Lower leg skin (tissue), 3 donors: Measurements from ENCODE around the gene FLT3.

Experiments
- CTCF ChIP-seq, 3 donors: fragments of 450-650 bp; IDR thresholded peaks; one replicate each; pipeline ENCODE4 v1.5.1; 2016; ENCODE audit warnings: antibody characterized with exemption in 3 of 3, mild to moderate bottlenecking in 3 of 3, moderate library complexity in 2 of 3
- POLR2A ChIP-seq, 2 donors: fragments of 450-650 bp; IDR thresholded peaks; one replicate each; pipeline ENCODE4 v1.6.1; 2016 to 2017; ENCODE audit warnings: antibody characterized with exemption in 2 of 2, mild to moderate bottlenecking in 1 of 2, moderate library complexity in 1 of 2

GRCh38 chr13:28049880-28050875 lies 50.2 kb downstream of the FLT3 start:
- TF ChIP-seq CTCF (IDR thresholded peaks at IDR 0.05) (no peak), POLR2A (IDR thresholded peaks at IDR 0.05) (no peak)
